WTC11 (cell line): ENCODE measurements around the gene EIF2B5. TPM values are rescaled to one million over a fixed set of nuclear protein-coding genes. Genes with fewer than 3 reads are reported as not detected.

Source experiments
- ATAC-seq: fragments of 200-7000 bp; cut with Tn5 transposase; 2 replicates; pipeline ENCODE4 v1.10.0; 2021; ENCODE audit warnings: mild to moderate bottlenecking, moderate library complexity
- CTCF ChIA-PET: fragments of 300-600 bp; sonication (Branson Sonifier 250); formaldehyde crosslinking; loops from one replicate; lab custom pipeline; 2021; ENCODE audit warnings: antibody characterized with exemption; lab: Charles Lee
- POLR2A ChIA-PET: fragments of 350-600 bp; sonication (Branson Sonifier 250); formaldehyde crosslinking; loops from one replicate; lab custom pipeline; 2021; ENCODE audit warnings: antibody characterized with exemption; lab: Charles Lee
- DNase-seq: peaks from one replicate; pipeline ENCODE4 v3.0.0; 2021; ENCODE audit warnings: low spot score
- H3K27ac Mint-ChIP-seq: 2 replicates; pipeline ENCODE4 v1.8.0; 2021; ENCODE audit warnings: mixed read lengths
- H3K27me3 Mint-ChIP-seq: 2 replicates; pipeline ENCODE4 v1.8.0; 2021; ENCODE audit warnings: low read depth, mild to moderate bottlenecking, moderate library complexity, mixed read lengths
- H3K36me3 Mint-ChIP-seq: 2 replicates; pipeline ENCODE4 v1.8.0; 2021; ENCODE audit warnings: mixed read lengths
- H3K4me1 Mint-ChIP-seq: 2 replicates; pipeline ENCODE4 v1.8.0; 2022; ENCODE audit warnings: mixed read lengths
- H3K4me3 Mint-ChIP-seq: 2 replicates; pipeline ENCODE4 v1.8.0; 2021; ENCODE audit warnings: mild to moderate bottlenecking, moderate library complexity, mixed read lengths
- H3K9me3 Mint-ChIP-seq: 2 replicates; pipeline ENCODE4 v1.8.0; 2021; ENCODE audit warnings: mixed read lengths
- CREM ChIP-seq: sonication (generic); formaldehyde crosslinking; IDR thresholded peaks from 2 replicates; pipeline ENCODE4 v1.8.1; 2022; ENCODE audit warnings: mild to moderate bottlenecking, missing genetic modification reagents, moderate library complexity
- E2F5 ChIP-seq: sonication (generic); formaldehyde crosslinking; IDR thresholded peaks from 2 replicates; pipeline ENCODE4 v1.8.1; 2022; ENCODE audit warnings: mild to moderate bottlenecking, moderate library complexity, missing genetic modification reagents
- ETV6 ChIP-seq: sonication (generic); formaldehyde crosslinking; IDR thresholded peaks from 2 replicates; pipeline ENCODE4 v1.8.1; 2022; ENCODE audit warnings: mild to moderate bottlenecking, missing genetic modification reagents
- FOXJ3 ChIP-seq: sonication (generic); formaldehyde crosslinking; IDR thresholded peaks from 2 replicates; pipeline ENCODE4 v1.9.0; 2021; ENCODE audit warnings: missing genetic modification reagents, mild to moderate bottlenecking, borderline replicate concordance
- FOXK1 ChIP-seq: sonication (generic); formaldehyde crosslinking; IDR thresholded peaks from 2 replicates; pipeline ENCODE4 v1.8.0; 2022; ENCODE audit warnings: mild to moderate bottlenecking, moderate library complexity, missing genetic modification reagents
- FOXP1 ChIP-seq: sonication (generic); formaldehyde crosslinking; IDR thresholded peaks from 2 replicates; pipeline ENCODE4 v1.8.0; 2022; ENCODE audit warnings: missing genetic modification reagents, mild to moderate bottlenecking, moderate library complexity, borderline replicate concordance
- GABPB1 ChIP-seq: sonication (generic); formaldehyde crosslinking; IDR thresholded peaks from 2 replicates; pipeline ENCODE4 v1.8.1; 2023; ENCODE audit warnings: mild to moderate bottlenecking, missing genetic modification reagents
- HMGA2 ChIP-seq: fragments of 250-450 bp; sonication (Bioruptor Pico); IDR thresholded peaks from 2 replicates; pipeline ENCODE4 v1.4.0; 2021; ENCODE audit warnings: mild to moderate bottlenecking, moderate library complexity
- HMGXB4 ChIP-seq: sonication (generic); formaldehyde crosslinking; IDR thresholded peaks from 2 replicates; pipeline ENCODE4 v1.8.1; 2023; ENCODE audit warnings: mild to moderate bottlenecking, moderate library complexity, missing genetic modification reagents
- JAZF1 ChIP-seq: fragments of 250-450 bp; sonication (Bioruptor Pico); IDR thresholded peaks from 2 replicates; pipeline ENCODE4 v1.9.0; 2021; ENCODE audit warnings: moderate library complexity, mild to moderate bottlenecking, inconsistent platforms
- JUN ChIP-seq: sonication (generic); formaldehyde crosslinking; IDR thresholded peaks from 2 replicates; pipeline ENCODE4 v1.8.0; 2023; ENCODE audit warnings: mild to moderate bottlenecking, missing genetic modification reagents
- KAT7 ChIP-seq: sonication (generic); formaldehyde crosslinking; IDR thresholded peaks from 2 replicates; pipeline ENCODE4 v1.8.1; 2023; ENCODE audit warnings: missing genetic modification reagents, mild to moderate bottlenecking, borderline replicate concordance
- NFE2L1 ChIP-seq: sonication (generic); formaldehyde crosslinking; IDR thresholded peaks from 2 replicates; pipeline ENCODE4 v1.8.1; 2023; ENCODE audit warnings: missing genetic modification reagents
- NR3C1 ChIP-seq: sonication (generic); formaldehyde crosslinking; conservative IDR thresholded peaks from 2 replicates; pipeline ENCODE4 v1.8.1; 2023; ENCODE audit warnings: low read depth, mild to moderate bottlenecking, missing genetic modification reagents
- PREB ChIP-seq: sonication (generic); formaldehyde crosslinking; IDR thresholded peaks from 2 replicates; pipeline ENCODE4 v1.8.1; 2022; ENCODE audit warnings: mild to moderate bottlenecking, missing genetic modification reagents, moderate library complexity, borderline replicate concordance
- SMAD3 ChIP-seq: sonication (generic); formaldehyde crosslinking; IDR thresholded peaks from 2 replicates; pipeline ENCODE4 v1.8.0; 2022; ENCODE audit warnings: missing genetic modification reagents, mild to moderate bottlenecking, borderline replicate concordance
- SMAD4 ChIP-seq: sonication (generic); formaldehyde crosslinking; IDR thresholded peaks from 2 replicates; pipeline ENCODE4 v1.8.0; 2022; ENCODE audit warnings: mild to moderate bottlenecking, missing genetic modification reagents
- TCF7 ChIP-seq: sonication (generic); formaldehyde crosslinking; IDR thresholded peaks from 2 replicates; pipeline ENCODE4 v1.8.0; 2022; ENCODE audit warnings: mild to moderate bottlenecking, low read depth, missing genetic modification reagents, moderate library complexity
- ZBTB43 ChIP-seq: sonication (generic); formaldehyde crosslinking; IDR thresholded peaks from 2 replicates; pipeline ENCODE4 v1.8.1; 2023; ENCODE audit warnings: mild to moderate bottlenecking, missing genetic modification reagents
- ZNF263 ChIP-seq: sonication (generic); formaldehyde crosslinking; IDR thresholded peaks from 2 replicates; pipeline ENCODE4 v1.8.1; 2022; ENCODE audit warnings: low read depth, mild to moderate bottlenecking, moderate library complexity, missing genetic modification reagents
- ZNF532 ChIP-seq: fragments of 250-450 bp; sonication (Bioruptor Pico); IDR thresholded peaks from 2 replicates; pipeline ENCODE4 v1.9.0; 2021; ENCODE audit warnings: mild to moderate bottlenecking, borderline replicate concordance
- total RNA-seq: library from RNA; stranded (reverse); gene quantifications from 3 replicates; pipeline ENCODE4 v1.2.3, GENCODE V29; 2021

EIF2B5 gene
- total RNA-seq, 1 experiment from 2014 or later: 42.3 TPM

GRCh38 chr3:184172681-184173373 is 37.7 kb downstream of the EIF2B5 start:
- Mint-ChIP-seq H3K4me3 (no peak overlapping the region), H3K27me3 (no peaks in the 10 kb centered on the region), H3K4me1 (peaks cover 24% of the 10 kb centered on the region), H3K36me3 (peaks cover 21% of the 10 kb centered on the region), H3K27ac (no peak overlapping the region), H3K9me3 (no peaks in the 10 kb centered on the region)
- ChIA-PET CTCF (interaction anchor here (0.5 to 1.2 kb wide), 4 partner anchors 8 to 117 kb away, joined by 3 to 4 read pairs (median 3); no protein-coding TSS in a partner anchor), POLR2A (interaction anchor here (1.2 kb wide), 1 partner anchor 16 kb away, joined by 3 read pairs; no protein-coding TSS in a partner anchor)
- no peak for TF ChIP-seq GABPB1 (CRISPR knock-in tag)
- no peak for TF ChIP-seq PREB (CRISPR knock-in tag)
- no peak for TF ChIP-seq HMGXB4 (CRISPR knock-in tag)
- TF ChIP-seq FOXJ3: no peak
- TF ChIP-seq ETV6 (CRISPR knock-in tag): no peak
- TF ChIP-seq JAZF1: no peak
- TF ChIP-seq SMAD3: no peak
- TF ChIP-seq JUN: no peak
- no peak for TF ChIP-seq ZBTB43 (CRISPR knock-in tag)
- TF ChIP-seq FOXK1: no peak
- no peak for TF ChIP-seq NFE2L1 (CRISPR knock-in tag)
- no peak for TF ChIP-seq HMGA2
- no peak for TF ChIP-seq KAT7 (CRISPR knock-in tag)
- TF ChIP-seq TCF7 (CRISPR knock-in tag): no peak
- no peak for TF ChIP-seq ZNF263 (CRISPR knock-in tag)
- no peak for TF ChIP-seq CREM (CRISPR knock-in tag)
- TF ChIP-seq SMAD4 (CRISPR knock-in tag): no peak
- ATAC-seq (no peak), DNase-seq (no peak)

- no peak for TF ChIP-seq NR3C1 (CRISPR knock-in tag)
- TF ChIP-seq ZBTB43 (CRISPR knock-in tag): no peak
- TF ChIP-seq E2F5 (CRISPR knock-in tag): no peak
- TF ChIP-seq FOXP1 (CRISPR knock-in tag): no peak
- no peak for TF ChIP-seq GABPB1 (CRISPR knock-in tag)
- TF ChIP-seq ZNF532 (CRISPR knock-in tag): no peak
- H3K9me3 Mint-ChIP-seq: no peaks in the 10 kb centered on the region
- H3K27ac Mint-ChIP-seq: no peak overlapping the region
- no peaks in the 10 kb centered on the region for H3K27me3 Mint-ChIP-seq
- ATAC-seq (no peak), DNase-seq (no peak)
- H3K4me3 Mint-ChIP-seq: no peak overlapping the region
- H3K4me1 Mint-ChIP-seq: peaks cover 28% of the 10 kb centered on the region
- CTCF ChIA-PET: interaction anchor here (0.8 to 1.2 kb wide), 3 partner anchors 9 to 116 kb away, joined by 3 to 4 read pairs (median 3); no protein-coding TSS in a partner anchor
- POLR2A ChIA-PET: interaction anchor here (1.2 kb wide), 1 partner anchor 17 kb away, joined by 3 read pairs; no protein-coding TSS in a partner anchor
- H3K36me3 Mint-ChIP-seq: peaks cover 24% of the 10 kb centered on the region
Measured at GRCh38 chr3:184173374-184173722, 38.2 kb downstream of the EIF2B5 start.
